Stromal cell of bone marrow (primary cell): ENCODE results near the gene KCNK7.
"Not testable (repeated sequence)": the region's sequence is repeated elsewhere in the genome, so short reads cannot be mapped to it uniquely, and the experiment has no call there.

Experiments
- DNase-seq: peaks from one replicate; pipeline ENCODE4 v3.0.0-alpha.2; 2012; ENCODE audit warnings: low read depth

The KCNK7 gene

DNA sequence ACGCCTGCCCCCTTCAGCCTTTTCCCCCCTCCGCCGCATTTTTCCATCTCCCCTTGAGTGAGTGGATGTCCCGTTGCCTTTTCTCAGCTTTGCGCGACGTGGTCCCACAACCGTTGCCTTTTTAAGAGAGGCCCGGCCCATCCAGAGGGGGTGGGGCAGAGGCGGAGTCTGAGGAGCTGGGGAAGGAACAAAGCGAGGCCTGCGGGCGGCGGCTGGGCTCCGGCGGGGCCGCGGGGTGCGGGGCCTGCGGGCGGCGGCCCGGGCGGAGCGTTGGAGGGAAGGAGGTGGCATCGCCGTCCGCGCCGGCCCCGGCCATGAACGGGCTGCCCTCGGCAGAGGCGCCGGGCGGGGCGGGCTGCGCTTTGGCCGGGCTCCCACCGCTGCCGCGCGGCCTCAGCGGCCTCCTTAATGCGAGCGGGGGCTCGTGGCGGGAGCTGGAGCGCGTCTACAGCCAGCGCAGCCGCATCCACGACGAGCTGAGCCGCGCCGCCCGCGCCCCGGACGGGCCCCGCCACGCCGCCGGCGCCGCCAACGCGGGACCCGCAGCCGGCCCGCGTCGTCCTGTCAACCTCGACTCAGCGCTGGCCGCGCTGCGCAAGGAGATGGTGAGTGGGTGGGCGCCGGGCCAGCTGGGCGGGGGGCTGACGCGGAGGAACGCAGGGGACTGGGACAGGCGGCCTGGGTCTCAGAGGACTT, 23.1 kb downstream of the KCNK7 start, which contains the start of gene FAM89B:
Gene FAM89B, plus strand, starts transcription at position 183 of the 696 bp plus-strand sequence. Its CDS starts 132 bp downstream, at position 315.
- peak; percentile 78 for DNase-seq

DNA sequence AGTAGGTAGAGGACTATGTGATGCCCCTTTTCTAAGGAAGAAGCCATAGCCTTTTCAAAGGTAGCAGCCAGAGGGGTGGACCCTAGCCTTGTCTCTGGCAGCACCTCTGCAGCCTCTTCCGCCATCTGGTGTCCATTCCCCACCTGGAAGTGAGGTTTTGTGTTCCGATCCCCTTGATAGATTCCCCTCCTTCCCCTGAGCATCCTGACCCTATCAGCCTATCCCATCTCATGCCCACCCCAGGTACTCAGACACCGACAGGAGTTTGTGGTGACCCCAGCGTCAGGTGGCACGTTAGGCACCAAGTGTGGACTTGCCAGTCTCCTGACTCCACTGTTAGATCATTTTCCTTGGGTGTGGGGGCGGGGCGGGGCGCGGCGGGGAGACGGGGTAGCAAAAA, 23.7 kb downstream of the KCNK7 start:
- no peak for DNase-seq

DNA sequence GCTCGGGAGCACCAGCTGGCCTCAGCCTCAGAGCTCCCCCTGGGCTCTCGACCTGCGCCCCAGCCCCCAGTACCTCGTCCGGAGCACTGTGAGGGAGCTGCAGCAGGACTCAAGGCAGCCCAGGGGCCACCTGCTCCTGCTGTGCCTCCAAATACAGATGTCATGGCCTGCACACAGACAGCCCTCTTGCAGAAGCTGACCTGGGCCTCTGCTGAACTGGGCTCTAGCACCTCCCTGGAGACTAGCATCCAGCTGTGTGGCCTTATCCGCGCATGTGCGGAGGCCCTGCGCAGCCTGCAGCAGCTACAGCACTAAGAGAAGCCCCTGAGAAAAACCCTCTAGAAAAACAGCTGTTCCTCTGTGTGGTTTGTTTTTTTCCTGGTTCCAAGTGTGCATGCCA, 24.2 kb downstream of the KCNK7 start:
- DNase-seq: no peak

DNA sequence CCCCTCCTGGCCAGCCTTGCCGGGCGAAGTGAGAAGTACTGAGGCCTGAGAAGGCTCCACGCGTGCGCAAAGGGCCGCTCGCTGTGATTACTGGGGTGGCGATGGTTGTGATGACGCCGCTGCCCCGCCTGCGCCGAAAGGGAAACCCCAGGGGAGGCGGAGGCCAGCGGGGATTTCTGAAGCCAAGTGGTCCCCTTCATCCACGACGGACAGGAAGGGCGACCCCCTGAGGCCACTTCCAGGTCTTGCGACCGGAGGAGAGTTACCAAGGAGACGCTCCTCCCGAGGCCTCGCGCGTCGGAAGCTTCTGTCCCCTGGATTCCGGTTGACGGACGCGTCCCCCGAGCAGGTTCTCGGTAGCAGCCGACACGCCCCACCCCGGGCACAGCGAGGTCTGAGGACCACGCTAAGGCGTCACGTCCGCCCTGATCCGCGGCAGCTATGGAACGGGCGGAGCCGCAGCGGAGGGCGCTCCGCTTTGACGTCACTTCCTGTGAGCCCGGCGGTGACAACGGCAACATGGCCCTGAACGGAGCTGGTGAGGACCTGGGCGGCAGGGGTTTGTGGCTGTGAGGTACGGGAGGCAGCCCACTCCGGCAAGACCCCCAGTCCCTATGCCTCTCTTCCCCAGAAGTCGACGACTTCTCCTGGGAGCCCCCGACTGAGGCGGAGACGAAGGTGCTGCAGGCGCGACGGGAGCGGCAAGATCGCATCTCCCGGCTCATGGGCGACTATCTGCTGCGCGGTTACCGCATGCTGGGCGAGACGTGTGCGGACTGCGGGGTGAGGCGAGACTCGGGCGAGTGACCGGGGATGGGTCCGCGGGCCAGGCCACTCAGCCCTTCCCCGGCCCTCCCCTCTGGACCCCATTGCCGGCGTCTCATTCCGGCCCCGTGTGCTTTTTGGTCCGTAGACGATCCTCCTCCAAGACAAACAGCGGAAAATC, 25.4 kb downstream of the KCNK7 start, which contains the start of gene ZNRD2:
Gene ZNRD2, plus strand, starts transcription at position 505 of the 946 bp plus-strand sequence. Its CDS starts 15 bp downstream, at position 520.
- peak; percentile 94 for DNase-seq

DNA sequence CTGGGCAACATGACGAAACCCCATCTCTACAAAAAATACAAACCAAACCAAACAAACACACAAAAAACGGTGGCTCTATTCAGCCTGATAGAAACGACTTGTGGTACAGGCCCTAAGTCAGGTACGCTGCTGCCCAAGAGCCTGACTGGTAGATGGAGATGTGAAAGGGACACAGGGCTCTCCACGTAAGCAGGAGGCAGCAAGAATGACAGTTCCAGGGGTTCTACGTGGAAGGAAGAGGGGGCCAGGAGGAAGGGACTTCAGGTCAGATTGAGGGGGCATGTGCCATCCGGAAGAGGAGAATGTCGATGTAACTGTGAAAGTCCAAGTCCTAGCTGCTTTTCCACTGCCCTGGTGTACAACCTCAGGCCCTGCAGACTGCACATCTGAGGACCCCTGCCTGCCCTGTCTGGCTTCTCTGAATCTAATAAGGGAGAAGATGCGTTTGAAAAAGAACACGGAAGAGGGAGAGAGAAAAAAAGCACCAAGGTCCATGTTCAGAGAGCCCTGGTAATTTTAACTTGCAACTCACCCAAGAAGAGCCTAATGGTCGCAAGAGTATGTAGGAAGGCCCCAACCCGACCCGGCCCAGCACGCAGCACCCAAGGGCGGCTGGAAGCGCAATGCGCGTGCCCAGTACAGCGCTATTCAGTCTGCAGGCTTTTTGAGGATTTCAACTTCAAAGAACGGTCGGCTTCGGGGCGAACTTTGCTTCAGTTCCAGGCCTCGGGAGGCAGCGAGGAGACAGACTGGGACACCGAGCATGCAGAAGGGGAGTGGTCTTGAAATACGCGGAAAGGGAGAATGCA, 26.2 kb downstream of the KCNK7 start:
- DNase-seq: no peak

DNA sequence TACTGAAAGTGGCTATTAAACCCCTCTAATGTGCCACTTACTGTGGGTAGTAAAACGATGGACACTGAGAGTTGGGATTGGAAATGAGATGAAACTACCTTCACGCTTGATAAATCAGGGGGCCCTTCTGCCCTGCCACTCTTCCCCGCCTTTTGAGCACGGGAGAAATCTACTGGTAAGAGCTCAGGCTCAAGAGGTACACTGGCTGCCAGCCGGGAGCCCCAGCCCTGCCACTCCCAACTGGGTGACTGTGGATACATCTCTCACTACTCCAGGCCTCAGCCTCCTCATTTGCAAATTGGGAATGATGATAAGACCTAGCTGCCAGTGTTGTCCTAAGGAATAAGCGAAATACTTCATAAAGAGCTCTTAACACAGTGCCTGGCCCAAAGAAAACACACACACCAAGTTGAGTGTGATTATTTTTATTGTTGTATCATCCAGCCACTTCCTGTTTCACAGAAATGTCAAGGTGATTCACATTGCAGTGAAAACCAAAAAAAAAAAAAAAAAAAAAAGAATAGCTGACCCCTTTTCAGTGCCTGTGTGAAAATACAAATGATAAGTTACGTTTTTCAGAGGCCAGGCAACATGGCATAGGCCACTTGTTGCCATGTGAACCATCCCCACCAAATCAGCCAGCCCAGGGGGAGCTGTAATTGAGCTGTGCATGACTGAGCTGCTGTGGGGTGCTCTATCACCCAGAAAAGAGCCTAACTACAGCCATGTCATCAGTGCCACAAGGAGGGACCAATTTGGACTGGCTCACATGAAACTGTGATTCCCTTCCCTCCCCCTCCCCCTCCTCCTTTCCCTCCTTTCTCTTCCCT, 29.8 kb downstream of the KCNK7 start:
- DNase-seq: no peak

DNA sequence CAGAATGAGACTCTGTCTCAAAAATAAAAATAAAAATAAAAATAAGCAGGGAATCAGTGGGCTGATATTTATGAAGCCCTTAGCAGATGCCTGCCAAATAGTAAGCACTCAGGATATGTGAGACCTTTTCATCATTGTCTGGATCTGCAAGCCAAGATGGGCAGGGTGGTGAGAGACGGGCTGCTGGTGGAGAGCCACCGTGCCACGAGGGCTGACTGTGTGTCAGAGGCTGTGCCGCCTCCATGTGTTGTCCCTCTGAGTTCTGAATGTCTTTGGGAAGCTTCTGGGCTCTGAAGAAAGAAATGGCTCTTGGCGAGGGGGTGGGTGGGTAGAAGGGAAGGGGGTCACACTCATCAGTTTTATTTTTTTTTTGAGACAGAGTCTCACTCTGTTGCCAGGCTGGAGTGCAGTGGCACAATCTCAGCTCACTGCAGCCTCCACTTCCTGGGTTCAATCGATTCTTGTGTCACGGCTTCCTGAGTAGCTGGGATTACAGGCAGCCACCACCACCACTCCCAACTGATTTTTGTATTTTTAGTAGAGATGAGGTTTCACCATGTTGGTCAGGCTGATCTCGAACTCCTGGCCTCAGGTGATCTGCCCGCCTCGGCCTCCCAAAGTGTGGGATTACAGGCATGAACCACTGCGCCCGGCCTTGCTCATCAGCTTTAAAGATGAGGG, 30.6 kb downstream of the KCNK7 start:
- DNase-seq: not testable (repeated sequence)

DNA sequence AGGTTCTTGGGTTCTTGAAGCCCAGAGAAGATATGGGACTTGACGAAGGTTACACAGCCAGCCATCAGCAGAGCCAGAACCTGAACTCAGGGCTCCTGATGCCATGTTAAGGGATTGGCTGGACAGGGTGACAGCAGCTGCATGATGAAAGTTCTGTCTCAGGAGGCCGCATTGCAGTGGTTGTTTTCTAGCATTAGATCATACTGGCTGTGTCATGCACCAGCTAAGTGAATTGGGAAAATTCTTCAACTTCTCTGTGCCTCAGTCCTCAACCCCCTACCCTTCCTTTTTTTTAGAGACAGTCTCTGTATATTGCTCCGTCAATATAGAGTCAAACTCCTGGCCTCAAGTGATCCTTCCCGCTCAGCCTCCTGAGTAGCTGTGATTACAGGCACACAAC, 32.0 kb downstream of the KCNK7 start:
- no peak for DNase-seq

- no peak for DNase-seq
These were observed 32.8 kb downstream of the KCNK7 start for GRCh38 chr11:65562788-65563187.

- no peak for DNase-seq
These were observed 33.6 kb downstream of the KCNK7 start for GRCh38 chr11:65562020-65562419.

DNA sequence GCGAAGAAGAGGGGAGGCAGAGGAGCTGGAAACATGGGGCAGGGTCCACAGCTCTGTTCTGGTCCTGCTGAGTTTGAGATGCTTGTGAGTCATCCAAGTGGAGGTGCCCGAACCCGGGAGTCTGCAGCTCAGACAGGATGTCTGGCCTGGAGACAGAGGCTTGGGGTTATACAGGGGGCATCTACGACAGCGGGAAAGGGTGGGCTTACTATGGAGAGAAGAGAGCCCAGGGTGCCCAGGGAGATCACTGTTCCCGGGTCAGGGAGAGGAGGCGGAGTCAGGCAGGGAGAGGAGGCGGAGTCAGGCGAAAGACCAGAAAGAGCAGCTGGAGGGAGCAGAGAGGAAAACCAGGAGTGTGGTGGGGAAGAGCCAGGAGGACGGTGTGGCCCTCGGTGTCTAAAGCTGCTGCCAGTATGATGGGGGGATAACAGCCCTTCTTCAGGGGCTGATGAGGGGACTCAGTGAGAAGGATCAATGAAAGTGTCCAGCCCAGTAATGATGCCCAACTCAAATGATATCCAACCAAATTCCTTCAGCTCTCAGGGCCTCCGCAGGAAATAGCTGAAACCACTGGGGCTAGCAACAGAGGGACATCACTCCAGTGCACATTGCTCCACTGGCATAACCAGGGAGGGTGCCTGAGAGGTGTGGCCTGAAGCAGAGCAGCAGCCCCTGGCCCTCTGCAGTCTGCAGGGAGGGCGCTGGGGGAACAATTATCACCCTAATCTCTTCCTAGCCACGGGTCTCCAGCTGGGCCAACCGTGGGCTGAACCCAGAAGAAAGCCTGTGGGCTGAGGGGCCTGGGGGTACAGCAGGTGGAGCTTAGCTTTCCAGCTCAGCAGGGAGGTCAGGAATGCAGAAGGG, 34.8 kb downstream of the KCNK7 start:
- no peak for DNase-seq

- no peak for DNase-seq
These were observed 35.6 kb downstream of the KCNK7 start for GRCh38 chr11:65559951-65560537.

DNA sequence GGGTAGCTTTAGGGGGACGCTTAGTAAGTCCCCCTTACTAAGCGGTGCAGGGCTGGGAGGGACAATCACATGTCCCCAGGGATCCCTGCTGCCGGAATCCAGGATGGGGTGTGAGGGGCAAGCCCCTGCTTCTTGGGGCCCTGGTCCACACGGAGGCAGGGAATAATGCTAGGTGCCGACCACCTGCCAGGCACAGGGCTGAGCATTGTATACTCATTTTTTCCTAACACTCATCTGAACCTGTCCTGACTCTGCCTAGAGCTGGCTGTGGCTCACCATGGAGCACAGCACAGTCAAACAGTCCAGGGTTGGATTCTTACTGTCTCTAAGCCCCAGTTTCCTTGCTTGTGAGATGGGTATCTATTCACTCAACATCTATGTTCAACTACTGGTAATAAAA, 36.1 kb downstream of the KCNK7 start:
- DNase-seq: no peak

GRCh38 chr11:65558930-65559509, 36.6 kb downstream of the KCNK7 start:
- DNase-seq: no peak

- peak; percentile 82 for DNase-seq
These were observed 37.3 kb downstream of the KCNK7 start, which contains the start of gene LTBP3 for GRCh38 chr11:65558002-65558929. Gene LTBP3 (minus strand): TSS chr11:65558359. CDS start chr11:65557959, 400 bp downstream.

GRCh38 chr11:65557280-65558001, 38.2 kb downstream of the KCNK7 start:
- DNase-seq: no peak
